Left ventricle myocardium inferior (tissue), 1 donor: ENCODE measurements around the gene KIF16B. TPM values are rescaled to one million over a fixed set of nuclear protein-coding genes. Genes with fewer than 3 reads are reported as not detected.

Source experiments
- DNase-seq: peaks from one replicate; pipeline ENCODE4 v3.0.0-alpha.2; 2020
- H3K27ac ChIP-seq: fragments of 200-600 bp; replicated peaks from 2 replicates; pipeline ENCODE4 v1.8.0; 2021
- H3K27me3 ChIP-seq: fragments of 200-600 bp; 2 replicates; pipeline ENCODE4 v1.8.0; 2021; ENCODE audit warnings: low read depth
- H3K36me3 ChIP-seq: fragments of 200-600 bp; 2 replicates; pipeline ENCODE4 v1.8.0; 2021
- H3K4me1 ChIP-seq: fragments of 200-600 bp; 2 replicates; pipeline ENCODE4 v1.8.0; 2021
- H3K4me3 ChIP-seq: fragments of 200-600 bp; 2 replicates; pipeline ENCODE4 v1.8.0; 2021; ENCODE audit warnings: mild to moderate bottlenecking, moderate library complexity
- H3K9me3 ChIP-seq: fragments of 200-600 bp; replicated peaks from 2 replicates; pipeline ENCODE4 v1.8.0; 2021
- intact Hi-C: fragments of 100-400 bp; cut with micrococcal nuclease; formaldehyde crosslinking; loops from one replicate; pipeline ENCODE4 v1.11.0; 2022
- total RNA-seq: library from RNA; stranded (reverse); fragmentation: NEBNext Ultra II Directional; extraction: Animal tissue kit (Norgen Biotek cat#: 25700); gene quantifications from one replicate; pipeline ENCODE4 v1.2.1, GENCODE V29; 2021
- TF ChIP-seq, protein P1 (sequence below): fragments of 200-600 bp; IDR thresholded peaks from 2 replicates; pipeline ENCODE4 v1.8.0; 2021; ENCODE audit warnings: antibody characterized with exemption, mild to moderate bottlenecking, borderline replicate concordance
- donor health status: DM: no; HTN: yes; CAD: no; lungs with severe emphysema.

Gene KIF16B
- total RNA-seq, 1 donor from 2014 or later, result 16.4 TPM

DNA sequence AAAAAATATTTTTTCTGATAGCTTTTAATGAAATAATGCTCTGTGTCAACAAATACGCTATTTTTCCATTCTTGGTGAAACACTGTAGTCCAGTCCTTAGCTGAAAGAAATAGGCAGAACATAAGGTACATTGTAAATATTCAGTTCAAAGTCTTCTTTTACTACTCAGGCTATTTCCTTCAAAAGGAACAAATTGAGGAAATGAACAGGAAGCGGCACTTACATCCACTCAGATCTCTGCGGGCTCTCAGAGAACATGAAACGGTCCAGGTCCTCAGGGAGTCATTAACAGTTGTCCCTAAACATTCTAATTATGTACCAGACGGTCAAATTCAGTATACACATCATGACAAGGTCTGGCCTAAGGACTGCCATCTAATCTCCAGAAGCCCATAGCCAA lies 212.6 kb downstream of the KIF16B start:
- DNase-seq, result no peak
- TF ChIP-seq, protein P1, sequence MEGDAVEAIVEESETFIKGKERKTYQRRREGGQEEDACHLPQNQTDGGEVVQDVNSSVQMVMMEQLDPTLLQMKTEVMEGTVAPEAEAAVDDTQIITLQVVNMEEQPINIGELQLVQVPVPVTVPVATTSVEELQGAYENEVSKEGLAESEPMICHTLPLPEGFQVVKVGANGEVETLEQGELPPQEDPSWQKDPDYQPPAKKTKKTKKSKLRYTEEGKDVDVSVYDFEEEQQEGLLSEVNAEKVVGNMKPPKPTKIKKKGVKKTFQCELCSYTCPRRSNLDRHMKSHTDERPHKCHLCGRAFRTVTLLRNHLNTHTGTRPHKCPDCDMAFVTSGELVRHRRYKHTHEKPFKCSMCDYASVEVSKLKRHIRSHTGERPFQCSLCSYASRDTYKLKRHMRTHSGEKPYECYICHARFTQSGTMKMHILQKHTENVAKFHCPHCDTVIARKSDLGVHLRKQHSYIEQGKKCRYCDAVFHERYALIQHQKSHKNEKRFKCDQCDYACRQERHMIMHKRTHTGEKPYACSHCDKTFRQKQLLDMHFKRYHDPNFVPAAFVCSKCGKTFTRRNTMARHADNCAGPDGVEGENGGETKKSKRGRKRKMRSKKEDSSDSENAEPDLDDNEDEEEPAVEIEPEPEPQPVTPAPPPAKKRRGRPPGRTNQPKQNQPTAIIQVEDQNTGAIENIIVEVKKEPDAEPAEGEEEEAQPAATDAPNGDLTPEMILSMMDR, result no peak
- Histone ChIP-seq H3K36me3 (peaks cover 11% of the 10 kb centered on the region), H3K4me1 (no peaks in the 10 kb centered on the region), H3K27me3 (no peaks in the 10 kb centered on the region), H3K4me3 (no peak overlapping the region), H3K9me3 (no peaks in the 10 kb centered on the region), H3K27ac (no peak overlapping the region)
- intact Hi-C loops, result no loop called here

- peaks cover 8% of the 10 kb centered on the region for H3K36me3 ChIP-seq
- TF ChIP-seq, protein P1, result no peak
- intact Hi-C loops, result no loop called here
- no peaks in the 10 kb centered on the region for H3K27me3 ChIP-seq
- no peak overlapping the region for H3K4me3 ChIP-seq
- no peaks in the 10 kb centered on the region for H3K9me3 ChIP-seq
- H3K4me1 ChIP-seq, result no peaks in the 10 kb centered on the region
- DNase-seq, result no peak
- no peak overlapping the region for H3K27ac ChIP-seq
Observed at GRCh38 chr20:16353417-16353781, 219.8 kb downstream of the KIF16B start.

DNA sequence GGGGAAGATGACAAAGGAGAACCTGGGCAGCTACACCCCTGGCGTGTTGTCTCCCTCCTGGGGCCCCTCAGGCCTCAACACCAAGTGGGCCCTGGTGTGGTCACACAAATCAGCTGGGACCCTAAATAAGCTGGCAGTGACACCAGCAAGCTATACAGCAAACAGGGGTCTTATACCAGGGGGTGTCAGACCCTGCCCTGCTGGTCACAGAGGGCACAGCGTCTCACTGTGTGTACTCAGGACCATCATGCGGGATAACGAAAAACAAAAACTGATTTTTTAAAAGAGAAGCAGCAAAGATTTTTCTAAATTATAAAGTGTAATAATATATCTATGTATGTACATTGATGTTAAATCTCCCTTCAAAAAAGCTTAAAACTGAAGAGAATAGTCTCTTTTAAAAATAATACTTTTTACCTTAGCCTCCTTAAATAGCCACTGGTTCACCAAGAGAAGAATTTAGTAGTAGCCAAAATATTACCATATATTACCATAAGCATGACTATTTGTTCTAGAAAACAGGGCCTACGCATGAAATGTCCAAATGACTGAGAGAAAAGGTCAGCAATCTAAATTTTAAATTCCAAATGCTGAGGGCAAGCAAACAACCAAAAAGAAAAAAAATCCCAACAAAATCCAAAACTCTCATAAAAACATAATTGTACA lies 220.4 kb downstream of the KIF16B start:
- Histone ChIP-seq H3K36me3 (peaks cover 8% of the 10 kb centered on the region), H3K27ac (no peak overlapping the region), H3K27me3 (no peaks in the 10 kb centered on the region), H3K4me3 (no peak overlapping the region), H3K9me3 (no peaks in the 10 kb centered on the region), H3K4me1 (no peaks in the 10 kb centered on the region)
- TF ChIP-seq, protein P1, result no peak
- no peak for DNase-seq
- intact Hi-C loops, result no loop called here

DNA sequence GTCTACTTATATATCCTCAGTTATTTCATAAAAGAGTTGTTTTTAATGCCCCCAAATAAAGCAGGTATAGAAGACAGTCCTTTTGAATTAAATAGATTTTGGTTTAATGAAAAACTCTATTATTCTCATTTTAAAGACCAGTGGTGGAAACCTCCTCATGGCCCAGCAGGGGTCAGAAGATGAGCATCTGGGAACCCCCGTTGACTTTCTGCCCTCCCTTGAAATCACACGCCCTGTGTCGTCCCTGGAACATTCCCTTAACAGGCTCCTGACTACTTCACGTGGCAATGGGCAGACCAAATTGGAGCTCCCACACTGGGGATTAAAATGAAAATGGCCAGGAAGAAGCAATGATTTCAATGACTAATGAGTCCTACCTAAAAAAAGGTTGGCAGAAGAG lies 220.9 kb downstream of the KIF16B start:
- no peak for DNase-seq
- peaks cover 8% of the 10 kb centered on the region for H3K36me3 ChIP-seq
- no peaks in the 10 kb centered on the region for H3K9me3 ChIP-seq
- H3K4me1 ChIP-seq, result no peaks in the 10 kb centered on the region
- no peak overlapping the region for H3K4me3 ChIP-seq
- intact Hi-C loops, result no loop called here
- no peaks in the 10 kb centered on the region for H3K27me3 ChIP-seq
- TF ChIP-seq, protein P1, result no peak
- H3K27ac ChIP-seq, result no peak overlapping the region

GRCh38 chr20:16351415-16351814 lies 221.8 kb downstream of the KIF16B start:
- intact Hi-C loops, result no loop called here
- H3K4me3 ChIP-seq, result no peak overlapping the region
- peaks cover 8% of the 10 kb centered on the region for H3K36me3 ChIP-seq
- H3K27me3 ChIP-seq, result no peaks in the 10 kb centered on the region
- no peak for DNase-seq
- H3K27ac ChIP-seq, result no peak overlapping the region
- H3K9me3 ChIP-seq, result no peaks in the 10 kb centered on the region
- H3K4me1 ChIP-seq, result no peaks in the 10 kb centered on the region
- TF ChIP-seq, protein P1, result no peak

GRCh38 chr20:16350465-16350864 lies 222.8 kb downstream of the KIF16B start:
- H3K9me3 ChIP-seq, result no peaks in the 10 kb centered on the region
- intact Hi-C loops, result no loop called here

More at GRCh38 chr20:16350465-16350864, 222.8 kb downstream of the KIF16B start:
- no peak for DNase-seq
- H3K27me3 ChIP-seq, result no peaks in the 10 kb centered on the region
- H3K4me3 ChIP-seq, result no peak overlapping the region
- TF ChIP-seq, protein P1, result no peak
- H3K36me3 ChIP-seq, result peaks cover 6% of the 10 kb centered on the region
- no peak overlapping the region for H3K27ac ChIP-seq
- no peaks in the 10 kb centered on the region for H3K4me1 ChIP-seq
